ENCODE measurements around the gene PLXNC1.
A peak's percentile ranks its signal among the peaks of the same experiment; 100 is the strongest.

Gene PLXNC1

DNA sequence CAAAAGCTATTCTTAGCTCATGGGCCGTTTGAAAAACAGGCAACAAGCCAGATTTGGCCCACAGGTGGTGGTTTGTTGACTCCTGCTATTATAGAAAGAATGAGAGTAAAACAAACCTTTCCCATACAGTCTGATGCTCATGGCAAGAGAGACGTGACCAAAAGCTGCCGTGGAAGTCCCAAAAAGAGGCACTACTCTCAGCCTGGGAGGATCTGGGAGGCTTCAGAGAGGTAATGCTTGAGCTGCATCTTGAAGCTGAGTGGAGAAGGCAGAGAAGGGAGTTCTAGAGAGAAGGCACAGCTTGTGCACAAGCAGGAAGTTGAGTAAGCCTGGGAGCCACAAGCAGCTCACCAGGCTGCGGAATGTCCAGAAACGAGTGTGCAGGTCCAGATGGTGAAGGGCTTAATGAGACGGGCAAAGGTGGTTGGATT lies 9.6 kb downstream of the PLXNC1 start:
- DNase-seq (ENCODE audit: low spot score), result peak; percentile 37

GRCh38 chr12:94158666-94159065 lies 10.3 kb downstream of the PLXNC1 start:
- DNase-seq (ENCODE audit: low spot score), result no peak

DNA sequence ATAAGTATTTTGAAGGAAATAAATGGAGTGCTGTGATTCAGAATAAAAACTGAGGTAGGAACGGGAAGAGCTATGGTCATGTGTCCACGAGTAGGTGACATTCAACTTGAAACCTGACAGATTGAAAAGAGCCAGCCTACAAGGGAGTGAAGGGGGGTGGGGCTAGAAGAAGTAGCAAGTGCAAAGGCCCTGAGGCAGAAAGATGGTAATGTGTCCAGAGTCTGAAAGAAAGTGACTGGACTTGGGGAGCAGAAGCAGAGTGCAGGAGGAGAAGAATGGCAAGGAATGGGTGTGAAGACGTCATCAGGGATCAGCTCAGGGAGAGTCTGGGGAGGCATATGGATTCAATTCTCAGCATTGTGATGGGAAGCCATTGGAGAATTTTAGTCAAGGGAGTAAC lies 13.7 kb downstream of the PLXNC1 start:
- no peak for DNase-seq (ENCODE audit: low spot score)

GRCh38 chr12:94163850-94164249 lies 15.5 kb downstream of the PLXNC1 start:
- no peak for DNase-seq (ENCODE audit: low spot score)

DNA sequence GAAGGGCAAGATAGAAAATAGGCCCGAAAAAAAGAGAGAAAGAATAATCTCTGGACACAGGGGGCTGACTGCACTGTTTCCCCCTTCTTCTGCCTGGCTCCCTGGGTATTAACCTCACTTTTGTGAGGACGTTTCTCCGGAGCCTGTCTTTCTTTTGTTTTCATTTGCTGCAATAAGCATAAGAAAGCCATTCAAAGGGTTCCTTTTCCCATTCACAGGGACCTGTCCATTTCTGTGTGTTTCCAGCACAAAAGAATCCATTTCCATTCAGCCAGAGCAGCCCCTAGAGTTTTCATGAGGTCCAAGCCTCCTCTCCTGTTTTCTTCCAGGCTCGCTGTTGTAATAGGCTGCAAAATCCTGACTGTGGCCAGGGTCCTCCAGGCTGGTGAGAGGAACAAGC lies 16.8 kb downstream of the PLXNC1 start:
- no peak for DNase-seq (ENCODE audit: low spot score)

DNA sequence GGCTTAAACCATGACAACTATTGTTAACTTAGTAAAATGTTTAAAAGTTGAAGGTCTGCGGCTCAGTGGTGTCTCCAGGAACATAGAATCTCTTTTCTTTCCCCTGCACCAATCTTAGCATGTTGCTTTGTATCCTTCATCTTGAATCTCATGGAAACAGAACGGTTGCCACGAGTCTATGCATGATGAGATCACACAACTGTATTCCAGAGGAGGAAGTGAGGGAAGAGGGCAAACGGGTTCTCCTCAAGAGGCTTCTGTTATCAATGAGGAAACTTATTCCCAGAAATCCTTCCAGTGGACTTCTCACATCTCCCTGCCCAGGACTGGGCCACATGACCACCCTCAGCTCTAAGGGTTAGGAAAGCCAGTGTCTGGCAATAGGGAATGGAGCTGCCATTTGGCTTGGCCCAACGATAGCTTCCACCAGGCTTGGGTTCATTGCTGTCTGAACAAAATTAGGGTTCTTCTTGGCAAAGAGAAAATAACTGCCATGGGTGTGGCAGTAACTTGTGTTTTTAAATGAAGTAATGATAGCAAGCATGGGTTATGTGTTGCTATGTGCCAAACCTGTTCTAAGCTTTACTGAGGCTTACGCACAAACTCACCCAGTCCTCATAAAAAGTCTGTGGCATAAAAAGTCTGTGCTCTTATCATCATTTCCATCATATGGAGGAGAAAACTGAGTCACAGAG lies 17.4 kb downstream of the PLXNC1 start:
- no peak for DNase-seq (ENCODE audit: low spot score)

- no peak for DNase-seq (ENCODE audit: low spot score)
These were observed 18.8 kb downstream of the PLXNC1 start for GRCh38 chr12:94167071-94167755.

GRCh38 chr12:94167756-94168416 lies 19.5 kb downstream of the PLXNC1 start:
- DNase-seq (ENCODE audit: low spot score), result no peak

- no peak for DNase-seq (ENCODE audit: low spot score)
These were observed 21.1 kb downstream of the PLXNC1 start for GRCh38 chr12:94169495-94169894.

- no peak for DNase-seq (ENCODE audit: low spot score)
These were observed 21.8 kb downstream of the PLXNC1 start for GRCh38 chr12:94169966-94170689.

DNA sequence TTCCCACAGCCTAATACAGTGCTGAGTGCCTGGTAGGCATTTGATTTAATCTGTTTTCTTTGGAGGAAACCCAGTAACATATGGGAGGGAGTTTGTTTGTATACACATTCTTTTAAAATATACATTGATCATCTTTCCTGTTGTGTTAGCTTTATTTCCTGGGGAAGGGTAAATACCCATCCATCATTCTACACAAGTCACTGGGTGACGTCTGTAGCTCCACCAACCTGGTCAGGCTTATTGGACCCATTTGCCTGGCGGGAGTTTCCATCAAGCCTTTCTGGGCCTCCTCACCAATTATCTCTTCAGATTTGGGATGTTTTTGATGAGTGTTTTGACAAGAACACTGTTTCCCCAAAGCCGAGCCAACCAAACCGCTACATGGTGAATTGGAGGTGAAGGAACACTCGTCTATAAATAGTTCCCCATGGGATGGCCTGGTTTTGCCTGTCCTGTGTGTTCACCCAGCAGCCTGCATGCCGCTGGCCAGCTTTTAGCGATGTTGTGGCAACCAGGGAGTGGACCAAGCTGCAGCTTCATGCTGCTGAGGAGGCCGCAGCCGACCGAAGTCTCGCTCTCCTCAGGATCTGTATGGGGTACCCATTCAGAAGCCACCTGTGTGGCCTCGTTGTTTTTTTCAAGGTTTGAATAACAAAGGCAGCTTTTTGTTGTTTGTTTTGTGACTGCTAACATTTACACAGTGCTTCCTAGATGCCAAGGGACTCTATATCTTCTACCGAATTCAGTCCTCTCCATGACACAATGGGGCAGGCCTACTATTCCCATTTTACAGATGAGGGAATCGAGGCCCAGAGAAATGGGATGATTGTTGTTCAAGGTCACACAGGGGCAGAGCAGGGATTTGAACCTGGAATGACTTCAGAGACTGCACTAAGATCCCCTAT lies 22.6 kb downstream of the PLXNC1 start:
- DNase-seq (ENCODE audit: low spot score), result no peak

- no peak for DNase-seq (ENCODE audit: low spot score)
These were observed 23.2 kb downstream of the PLXNC1 start for GRCh38 chr12:94171595-94171930.

DNA sequence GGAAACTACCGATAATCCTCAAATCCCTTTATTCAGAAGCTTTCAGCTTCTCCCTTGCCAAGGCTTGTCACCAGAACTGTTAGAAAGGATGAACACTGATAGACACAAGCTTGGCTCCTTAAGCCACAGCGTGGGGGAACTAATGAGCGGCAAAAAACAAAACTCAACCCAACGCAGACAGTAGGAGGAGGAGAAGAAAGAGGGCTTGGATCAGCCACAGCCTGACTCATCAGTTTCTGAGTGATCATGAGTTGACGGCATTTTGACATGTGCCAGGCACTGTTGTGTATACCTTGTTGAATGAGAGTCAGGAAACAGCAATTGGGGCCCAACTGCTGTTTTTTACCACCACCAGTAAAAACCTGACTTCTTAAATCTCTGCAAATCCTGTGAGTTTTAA lies 23.7 kb downstream of the PLXNC1 start:
- peak; percentile 28 for DNase-seq (ENCODE audit: low spot score)

- no peak for DNase-seq (ENCODE audit: low spot score)
These were observed 24.6 kb downstream of the PLXNC1 start for GRCh38 chr12:94172973-94173372.

DNA sequence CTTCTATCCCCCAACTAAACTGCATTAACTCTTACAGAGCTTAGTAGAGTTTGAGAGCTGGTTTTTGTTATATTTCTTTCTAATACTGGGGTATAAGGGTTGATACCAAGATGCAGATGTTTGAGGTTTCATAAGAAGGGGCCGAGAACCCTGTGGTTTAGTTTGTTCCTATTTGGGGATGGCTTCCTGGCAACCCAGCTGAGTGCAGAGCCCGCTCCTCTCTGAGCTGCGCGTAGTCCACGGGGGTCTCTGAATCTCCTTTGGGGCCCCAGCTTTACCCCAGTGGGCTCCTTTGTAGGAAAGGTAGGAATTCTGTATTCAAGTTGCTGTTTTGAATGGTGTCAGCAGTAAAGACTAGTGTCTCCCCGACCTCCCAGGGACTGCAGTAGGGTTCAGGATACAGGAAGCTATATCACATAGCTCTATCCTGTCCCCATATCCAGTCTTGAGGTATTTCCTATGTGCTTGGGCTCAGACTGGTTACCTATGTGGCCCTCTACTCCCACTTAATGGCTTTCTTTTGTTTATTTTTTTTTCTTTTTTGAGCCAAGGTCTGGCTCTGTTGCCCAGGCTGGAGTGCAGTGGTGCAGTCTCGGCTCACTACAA lies 25.4 kb downstream of the PLXNC1 start:
- DNase-seq (ENCODE audit: low spot score), result no peak

- no peak for DNase-seq (ENCODE audit: low spot score)
These were observed 26.2 kb downstream of the PLXNC1 start for GRCh38 chr12:94174576-94174975.

- DNase-seq (ENCODE audit: low spot score), result no peak
These were observed 27.6 kb downstream of the PLXNC1 start for GRCh38 chr12:94175763-94176668.

GRCh38 chr12:94178054-94178453 lies 29.7 kb downstream of the PLXNC1 start:
- DNase-seq (ENCODE audit: low spot score), result no peak

DNA sequence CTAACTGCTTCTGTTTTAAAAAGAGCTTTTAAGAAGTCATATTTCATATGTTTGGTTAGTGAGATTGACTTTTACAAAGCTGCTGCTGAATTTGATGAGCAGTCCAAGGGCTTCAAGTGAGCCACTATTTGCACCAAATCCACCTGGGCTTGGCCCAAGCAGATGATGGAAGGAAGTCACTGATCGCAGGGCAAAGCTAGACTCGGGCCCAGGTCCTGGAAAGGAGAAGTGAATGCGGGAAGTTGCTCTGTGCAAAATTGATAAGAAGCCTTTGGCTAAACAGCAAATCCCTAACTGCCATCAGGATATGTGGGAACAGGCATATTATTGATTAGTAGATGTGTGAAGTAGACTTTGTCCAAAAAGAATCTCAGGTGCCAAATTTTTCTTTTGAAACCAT lies 30.5 kb downstream of the PLXNC1 start:
- DNase-seq (ENCODE audit: low spot score), result no peak

DNA sequence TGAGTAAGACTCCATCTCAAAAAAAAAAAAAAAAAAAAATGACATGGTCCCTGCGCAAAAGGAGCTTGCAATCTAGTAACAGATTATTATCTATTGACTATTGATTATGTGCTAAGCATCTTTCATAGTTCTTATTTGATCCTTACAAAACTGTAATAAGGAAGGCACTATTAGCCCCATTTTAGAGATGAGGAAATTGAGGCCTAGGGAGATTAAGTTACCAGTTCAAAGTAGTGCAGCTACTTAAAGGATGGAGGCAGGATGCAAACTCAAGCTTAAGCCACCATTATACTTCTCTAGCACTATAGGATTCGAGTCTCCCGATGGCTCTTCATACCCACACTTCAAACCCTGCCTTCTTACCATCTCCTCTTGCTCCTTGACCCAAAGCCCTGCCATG lies 31.3 kb downstream of the PLXNC1 start:
- no peak for DNase-seq (ENCODE audit: low spot score)

All from Ammon's horn (tissue), 1 donor.